ENCODE data around the gene HLA-DOA.

GRCh38 chr6:33029328-33030184 is 20.2 kb upstream of the HLA-DOA start:
- TF ChIP-seq CTCF (IDR thresholded peaks at IDR 0.05; ENCODE audit: low read length) (no peak), EZH2 (optimal IDR thresholded peaks at IDR 0.05; ENCODE audit: low read depth, low read length) (no peak), EZH2phosphoT487 (IDR thresholded peaks at IDR 0.05; ENCODE audit: low read length) (no peak)
